ENCODE data around the gene FBXL14. TPM values are rescaled to one million over a fixed set of nuclear protein-coding genes. Genes with fewer than 3 reads are reported as not detected.

FBXL14 gene
- total and polyA plus RNA-seq, 4 donors, result 4.4 to 23.0 (median 13.1) TPM

GRCh38 chr12:1595690-1596347 is 1.4 kb upstream of the FBXL14 start:
- H3K9ac ChIP-seq (ENCODE audit: insufficient read depth in 1 of 2, low read length in 2 of 2), result peak overlapping the region in 1 of 2 donors; percentile 81
- ATAC-seq (ENCODE audit: insufficient read depth, low FRiP score) (no peak), DNase-seq (no peak)
- H3K4me3 ChIP-seq, result no peak overlapping the region
- H3K27ac ChIP-seq (ENCODE audit: low read depth in 1 of 2, low read length in 1 of 2), result no peak overlapping the region
- H3K27me3 ChIP-seq (ENCODE audit: control insufficient read depth in 3 of 3, insufficient read depth in 3 of 3, low read length in 2 of 3), result no peaks in the 10 kb centered on the region
- H3K9me3 ChIP-seq (ENCODE audit: control insufficient read depth in 4 of 4, insufficient read depth in 3 of 4, low read length in 3 of 4), result no peaks in the 10 kb centered on the region
- H3K4me1 ChIP-seq (ENCODE audit: control insufficient read depth in 5 of 5, insufficient read depth in 5 of 5, low read length in 5 of 5), result peaks cover 3 to 37% (median 17%) of the 10 kb centered on the region in 5 donors
- WGBS, 2 donors, result 72 to 85% methylated on average over 9 of the region's 9 CpGs
- peaks cover 0 to 5% (median 0%) of the 10 kb centered on the region in 4 donors for H3K36me3 ChIP-seq (ENCODE audit: control insufficient read depth in 4 of 4, insufficient read depth in 4 of 4, low read length in 4 of 4)
- no peak for TF ChIP-seq CTCF (IDR thresholded peaks at IDR 0.05; ENCODE audit: control extremely low read depth, extremely low read depth)

- no peaks in the 10 kb centered on the region for H3K9me3 ChIP-seq (ENCODE audit: control insufficient read depth in 4 of 4, insufficient read depth in 3 of 4, low read length in 3 of 4)
- H3K36me3 ChIP-seq (ENCODE audit: control insufficient read depth in 4 of 4, insufficient read depth in 4 of 4, low read length in 4 of 4), result peaks cover 0 to 5% (median 0%) of the 10 kb centered on the region in 4 donors
- H3K4me1 ChIP-seq (ENCODE audit: control insufficient read depth in 5 of 5, insufficient read depth in 5 of 5, low read length in 5 of 5), result peaks cover 3 to 44% (median 21%) of the 10 kb centered on the region in 5 donors
- no peak for TF ChIP-seq CTCF (IDR thresholded peaks at IDR 0.05; ENCODE audit: control extremely low read depth, extremely low read depth)
- ATAC-seq (ENCODE audit: insufficient read depth, low FRiP score) (no peak), DNase-seq (peak in 2 of 3 donors; percentile 52 to 60)
- peak overlapping the region; percentile 26 to 81 for H3K9ac ChIP-seq (ENCODE audit: insufficient read depth in 1 of 2, low read length in 2 of 2)
- peak overlapping the region; percentile 69 for H3K4me3 ChIP-seq
- peak overlapping the region; percentile 95 to 96 for H3K27ac ChIP-seq (ENCODE audit: low read depth in 1 of 2, low read length in 1 of 2)
- 5 to 8% methylated on average over 19 of the region's 19 CpGs for WGBS, 2 donors
- no peaks in the 10 kb centered on the region for H3K27me3 ChIP-seq (ENCODE audit: control insufficient read depth in 3 of 3, insufficient read depth in 3 of 3, low read length in 2 of 3)
Measured at GRCh38 chr12:1595026-1595561, 713 bp upstream of the FBXL14 start.

GRCh38 chr12:1594006-1594260 is 448 bp downstream of the FBXL14 start:
- 0% methylated on average over 6 to 34 of the region's 34 CpGs for WGBS, 2 donors
- no peak overlapping the region for H3K9ac ChIP-seq (ENCODE audit: insufficient read depth in 1 of 2, low read length in 2 of 2)
- H3K4me3 ChIP-seq, result peak overlapping the region; percentile 69
- H3K4me1 ChIP-seq (ENCODE audit: control insufficient read depth in 5 of 5, insufficient read depth in 5 of 5, low read length in 5 of 5), result peaks cover 6 to 52% (median 25%) of the 10 kb centered on the region in 5 donors
- ATAC-seq (ENCODE audit: insufficient read depth, low FRiP score) (peak; percentile 68), DNase-seq (no peak)
- H3K27me3 ChIP-seq (ENCODE audit: control insufficient read depth in 3 of 3, insufficient read depth in 3 of 3, low read length in 2 of 3), result no peaks in the 10 kb centered on the region
- no peak for TF ChIP-seq CTCF (IDR thresholded peaks at IDR 0.05; ENCODE audit: control extremely low read depth, extremely low read depth)
- H3K27ac ChIP-seq (ENCODE audit: low read depth in 1 of 2, low read length in 1 of 2), result peak overlapping the region; percentile 95 to 96
- H3K36me3 ChIP-seq (ENCODE audit: control insufficient read depth in 4 of 4, insufficient read depth in 4 of 4, low read length in 4 of 4), result peaks cover 0 to 5% (median 0%) of the 10 kb centered on the region in 4 donors
- H3K9me3 ChIP-seq (ENCODE audit: control insufficient read depth in 4 of 4, insufficient read depth in 3 of 4, low read length in 3 of 4), result no peaks in the 10 kb centered on the region
